ENCODE data around the gene SQSTM1. TPM values are rescaled to one million over a fixed set of nuclear protein-coding genes. Genes with fewer than 3 reads are reported as not detected.
"Not testable (repeated sequence)": the region's sequence is repeated elsewhere in the genome, so short reads cannot be mapped to it uniquely, and the experiment has no call there.

Gene SQSTM1
- total RNA-seq, 1 experiment from 2014 or later: 100.0 TPM

GRCh38 chr5:179871533-179871932, 50.8 kb downstream of the SQSTM1 start:
- H2AFZ ChIP-seq (ENCODE audit: low read length); H3K27me3 ChIP-seq (ENCODE audit: low read length); H3K4me2 ChIP-seq (ENCODE audit: low read depth, low read length, poor library complexity, severe bottlenecking); H3K9me2 ChIP-seq (replicated peaks; ENCODE audit: insufficient read depth, low read length); H4K20me1 ChIP-seq (ENCODE audit: insufficient read depth, low read depth, low read length); H3K79me2 ChIP-seq (ENCODE audit: low read length); H3K27ac ChIP-seq (ENCODE audit: low read length); DNase-seq; H3K9me3 ChIP-seq (ENCODE audit: low read length); H3K4me1 ChIP-seq (ENCODE audit: low read length); H3K9ac ChIP-seq (ENCODE audit: low read length); H3K4me3 ChIP-seq (ENCODE audit: low read length): not testable (repeated sequence)
- H3K36me3 ChIP-seq (ENCODE audit: insufficient read depth, low read length): peaks cover 11% of the 10 kb centered on the region; the same call in 1 of the 2 replicates

- Histone ChIP-seq H3K4me1 (ENCODE audit: low read length) (no peaks in the 10 kb centered on the region), H3K27ac (ENCODE audit: low read length) (no peak overlapping the region), H3K4me3 (ENCODE audit: low read length) (no peak overlapping the region), H3K9me3 (ENCODE audit: low read length) (no peaks in the 10 kb centered on the region), H2AFZ (ENCODE audit: low read length) (no peak overlapping the region), H3K4me2 (ENCODE audit: low read depth, low read length, poor library complexity, severe bottlenecking) (no peak overlapping the region), H4K20me1 (ENCODE audit: insufficient read depth, low read depth, low read length) (no peaks in the 10 kb centered on the region), H3K36me3 (ENCODE audit: insufficient read depth, low read length) (peaks cover 11% of the 10 kb centered on the region; the same call in 1 of the 2 replicates), H3K9me2 (replicated peaks; ENCODE audit: insufficient read depth, low read length) (no peaks in the 10 kb centered on the region), H3K27me3 (ENCODE audit: low read length) (no peaks in the 10 kb centered on the region), H3K79me2 (ENCODE audit: low read length) (no peaks in the 10 kb centered on the region), H3K9ac (ENCODE audit: low read length) (no peak overlapping the region)
- no peak for DNase-seq
These were observed 51.5 kb downstream of the SQSTM1 start for GRCh38 chr5:179872055-179872827.

- Histone ChIP-seq H3K36me3 (ENCODE audit: insufficient read depth, low read length) (peaks cover 11% of the 10 kb centered on the region; the same call in 1 of the 2 replicates), H3K9me2 (replicated peaks; ENCODE audit: insufficient read depth, low read length) (no peaks in the 10 kb centered on the region)
These were observed 52.3 kb downstream of the SQSTM1 start for GRCh38 chr5:179872828-179873575.

GRCh38 chr5:179873588-179874110, 52.9 kb downstream of the SQSTM1 start:
- Histone ChIP-seq H2AFZ (ENCODE audit: low read length) (no peak overlapping the region), H4K20me1 (ENCODE audit: insufficient read depth, low read depth, low read length) (no peaks in the 10 kb centered on the region), H3K36me3 (ENCODE audit: insufficient read depth, low read length) (peaks cover 8% of the 10 kb centered on the region; the same call in 1 of the 2 replicates), H3K27ac (ENCODE audit: low read length) (no peak overlapping the region), H3K27me3 (ENCODE audit: low read length) (no peaks in the 10 kb centered on the region), H3K4me3 (ENCODE audit: low read length) (no peak overlapping the region), H3K9me2 (replicated peaks; ENCODE audit: insufficient read depth, low read length) (no peaks in the 10 kb centered on the region), H3K79me2 (ENCODE audit: low read length) (no peaks in the 10 kb centered on the region), H3K9me3 (ENCODE audit: low read length) (no peaks in the 10 kb centered on the region), H3K9ac (ENCODE audit: low read length) (no peak overlapping the region), H3K4me1 (ENCODE audit: low read length) (no peaks in the 10 kb centered on the region), H3K4me2 (ENCODE audit: low read depth, low read length, poor library complexity, severe bottlenecking) (no peak overlapping the region)
- no peak for DNase-seq

More at GRCh38 chr5:179872828-179873575, 52.3 kb downstream of the SQSTM1 start:
- H2AFZ ChIP-seq (ENCODE audit: low read length): no peak overlapping the region
- no peak overlapping the region for H3K4me3 ChIP-seq (ENCODE audit: low read length)
- H3K9ac ChIP-seq (ENCODE audit: low read length): no peak overlapping the region
- H4K20me1 ChIP-seq (ENCODE audit: insufficient read depth, low read depth, low read length): no peaks in the 10 kb centered on the region
- DNase-seq: no peak
- no peaks in the 10 kb centered on the region for H3K9me3 ChIP-seq (ENCODE audit: low read length)
- no peak overlapping the region for H3K4me2 ChIP-seq (ENCODE audit: low read depth, low read length, poor library complexity, severe bottlenecking)
- no peak overlapping the region for H3K27ac ChIP-seq (ENCODE audit: low read length)
- H3K4me1 ChIP-seq (ENCODE audit: low read length): no peaks in the 10 kb centered on the region
- no peaks in the 10 kb centered on the region for H3K27me3 ChIP-seq (ENCODE audit: low read length)
- H3K79me2 ChIP-seq (ENCODE audit: low read length): no peaks in the 10 kb centered on the region

GRCh38 chr5:179874136-179874535, 53.4 kb downstream of the SQSTM1 start:
- Histone ChIP-seq H3K4me1 (ENCODE audit: low read length) (no peaks in the 10 kb centered on the region), H2AFZ (ENCODE audit: low read length) (no peak overlapping the region), H3K27me3 (ENCODE audit: low read length) (no peaks in the 10 kb centered on the region), H3K9me3 (ENCODE audit: low read length) (no peaks in the 10 kb centered on the region), H3K36me3 (ENCODE audit: insufficient read depth, low read length) (peaks cover 8% of the 10 kb centered on the region; the same call in 1 of the 2 replicates), H3K27ac (ENCODE audit: low read length) (no peak overlapping the region), H3K4me2 (ENCODE audit: low read depth, low read length, poor library complexity, severe bottlenecking) (no peak overlapping the region), H3K9me2 (replicated peaks; ENCODE audit: insufficient read depth, low read length) (no peaks in the 10 kb centered on the region), H3K79me2 (ENCODE audit: low read length) (no peaks in the 10 kb centered on the region), H3K9ac (ENCODE audit: low read length) (no peak overlapping the region), H3K4me3 (ENCODE audit: low read length) (no peak overlapping the region), H4K20me1 (ENCODE audit: insufficient read depth, low read depth, low read length) (no peaks in the 10 kb centered on the region)
- no peak for DNase-seq

GRCh38 chr5:179874536-179875292, 54.0 kb downstream of the SQSTM1 start:
- H3K9me2 ChIP-seq (replicated peaks; ENCODE audit: insufficient read depth, low read length): no peaks in the 10 kb centered on the region
- no peak overlapping the region for H3K9ac ChIP-seq (ENCODE audit: low read length)
- H3K4me3 ChIP-seq (ENCODE audit: low read length): no peak overlapping the region
- H3K4me2 ChIP-seq (ENCODE audit: low read depth, low read length, poor library complexity, severe bottlenecking): no peak overlapping the region
- no peaks in the 10 kb centered on the region for H3K9me3 ChIP-seq (ENCODE audit: low read length)
- H3K79me2 ChIP-seq (ENCODE audit: low read length): no peaks in the 10 kb centered on the region
- no peaks in the 10 kb centered on the region for H3K27me3 ChIP-seq (ENCODE audit: low read length)
- H3K4me1 ChIP-seq (ENCODE audit: low read length): no peaks in the 10 kb centered on the region
- H4K20me1 ChIP-seq (ENCODE audit: insufficient read depth, low read depth, low read length): no peaks in the 10 kb centered on the region
- H3K27ac ChIP-seq (ENCODE audit: low read length): no peak overlapping the region
- peaks cover 8% of the 10 kb centered on the region; the same call in 1 of the 2 replicates for H3K36me3 ChIP-seq (ENCODE audit: insufficient read depth, low read length)
- no peak for DNase-seq
- no peak overlapping the region for H2AFZ ChIP-seq (ENCODE audit: low read length)

- Histone ChIP-seq H3K36me3 (ENCODE audit: insufficient read depth, low read length) (peaks cover 5% of the 10 kb centered on the region; the same call in 1 of the 2 replicates), H3K9me2 (replicated peaks; ENCODE audit: insufficient read depth, low read length) (no peaks in the 10 kb centered on the region), H3K9ac (ENCODE audit: low read length) (no peak overlapping the region), H3K4me1 (ENCODE audit: low read length) (no peaks in the 10 kb centered on the region), H3K4me3 (ENCODE audit: low read length) (no peak overlapping the region), H4K20me1 (ENCODE audit: insufficient read depth, low read depth, low read length) (no peaks in the 10 kb centered on the region), H2AFZ (ENCODE audit: low read length) (no peak overlapping the region), H3K27ac (ENCODE audit: low read length) (no peak overlapping the region), H3K79me2 (ENCODE audit: low read length) (no peaks in the 10 kb centered on the region), H3K27me3 (ENCODE audit: low read length) (no peaks in the 10 kb centered on the region), H3K4me2 (ENCODE audit: low read depth, low read length, poor library complexity, severe bottlenecking) (no peak overlapping the region), H3K9me3 (ENCODE audit: low read length) (no peaks in the 10 kb centered on the region)
- DNase-seq: no peak
These were observed 55.3 kb downstream of the SQSTM1 start for GRCh38 chr5:179875741-179876609.
